GM11168 (cell line): ENCODE measurements around the gene RAD51B.

Experiments used
- in situ Hi-C: fragments of 300-500 bp; cut with MboI; formaldehyde crosslinking; loops from one replicate; pipeline ENCODE4 v1.12.0; 2022; ENCODE audit warnings: low sequenced_read_pairs; ENCODE audit not compliant: unreplicated experiment

RAD51B gene

DNA sequence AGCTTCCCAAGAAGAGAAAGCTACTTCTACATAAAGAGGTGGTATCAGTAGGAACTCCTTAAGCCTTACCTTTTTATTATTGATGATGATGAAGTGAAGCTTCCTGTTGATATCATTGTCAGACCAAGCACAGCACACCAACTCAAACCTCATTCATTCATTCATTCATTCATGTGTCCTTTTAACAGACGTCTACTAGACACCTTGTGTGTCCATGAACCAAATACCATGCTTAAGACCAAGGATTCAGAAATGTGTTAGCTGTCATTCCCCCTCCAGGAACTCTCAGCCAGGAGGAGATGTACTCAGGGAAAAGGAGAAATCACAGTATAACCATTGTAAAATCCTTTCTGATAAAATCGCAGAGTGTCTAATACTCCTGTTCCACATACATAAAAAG lies 778.5 kb downstream of the RAD51B start:
- in situ Hi-C loops: no loop called here

DNA sequence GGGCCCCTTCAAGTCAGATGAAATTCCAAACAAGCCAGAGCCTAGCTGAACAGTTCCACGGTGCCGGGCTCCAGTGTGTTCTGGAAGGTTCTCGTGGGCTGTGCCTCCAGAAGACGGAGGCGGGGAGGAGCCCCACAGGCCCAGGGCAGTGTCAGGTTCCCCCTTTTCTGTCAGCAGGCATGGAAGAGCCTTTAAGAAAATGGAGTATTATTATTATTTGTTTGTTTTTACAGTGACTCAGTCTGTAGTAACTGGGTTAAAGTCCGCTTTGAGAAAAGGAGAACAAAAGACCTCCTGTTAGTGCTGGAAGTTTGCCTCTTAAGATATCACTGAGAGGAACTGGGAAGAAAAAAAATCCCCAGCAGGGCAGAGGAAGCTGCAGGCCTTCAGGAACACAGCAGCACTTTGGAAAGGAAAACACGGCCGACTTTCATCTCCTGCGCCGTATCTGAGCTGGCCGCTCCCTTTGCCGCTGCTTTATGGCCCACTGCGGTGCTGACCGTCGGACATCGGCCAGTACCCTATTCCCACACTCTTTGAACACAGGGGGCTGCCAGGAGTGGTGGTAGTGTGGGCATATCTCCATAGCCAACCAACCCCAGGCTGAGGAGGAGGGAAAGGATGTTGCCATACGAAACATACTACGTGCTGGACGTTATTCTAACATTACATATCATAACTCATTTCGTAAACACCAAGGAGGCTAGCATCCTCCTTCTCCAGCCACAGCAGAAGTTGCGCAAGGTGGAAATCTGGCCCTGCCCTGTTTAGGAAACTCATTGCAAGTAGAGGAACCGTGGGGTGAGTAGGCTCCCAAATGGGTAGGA lies 779.3 kb downstream of the RAD51B start:
- in situ Hi-C loops: no loop called here

DNA sequence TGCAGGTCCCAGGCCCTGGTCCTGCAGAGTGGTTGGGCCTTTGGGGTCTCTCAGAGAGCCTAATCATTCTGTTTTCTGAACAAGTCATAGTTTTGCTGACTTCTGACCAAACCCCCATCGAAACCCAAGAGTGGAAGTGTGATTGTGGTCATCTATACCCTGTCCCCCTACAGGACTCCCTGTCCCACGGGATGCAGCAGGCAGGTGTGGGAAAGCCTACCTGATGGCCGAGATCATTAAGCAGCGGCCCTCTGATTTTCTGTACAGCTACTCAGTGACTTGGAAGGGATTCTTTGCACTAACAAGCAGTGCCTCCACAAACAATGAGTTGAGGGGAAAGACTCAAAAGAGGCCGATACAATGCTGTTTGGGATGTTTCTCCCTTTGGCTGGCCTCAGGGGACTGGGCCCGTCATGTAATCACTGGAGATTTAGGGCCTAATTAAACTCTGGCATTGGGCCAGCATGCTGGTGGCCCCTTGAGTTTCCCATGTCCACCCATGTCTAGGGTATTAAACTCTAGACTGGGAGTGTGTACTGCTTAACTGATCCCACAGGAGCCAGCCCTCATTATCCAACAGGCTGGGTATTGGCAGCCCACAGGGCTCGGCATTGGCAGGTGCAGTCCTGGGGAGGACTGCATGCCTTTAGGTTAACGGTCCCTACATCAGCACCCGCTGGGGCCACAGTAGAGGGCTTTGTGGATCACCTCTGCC lies 780.5 kb downstream of the RAD51B start:
- in situ Hi-C loops: no loop called here

DNA sequence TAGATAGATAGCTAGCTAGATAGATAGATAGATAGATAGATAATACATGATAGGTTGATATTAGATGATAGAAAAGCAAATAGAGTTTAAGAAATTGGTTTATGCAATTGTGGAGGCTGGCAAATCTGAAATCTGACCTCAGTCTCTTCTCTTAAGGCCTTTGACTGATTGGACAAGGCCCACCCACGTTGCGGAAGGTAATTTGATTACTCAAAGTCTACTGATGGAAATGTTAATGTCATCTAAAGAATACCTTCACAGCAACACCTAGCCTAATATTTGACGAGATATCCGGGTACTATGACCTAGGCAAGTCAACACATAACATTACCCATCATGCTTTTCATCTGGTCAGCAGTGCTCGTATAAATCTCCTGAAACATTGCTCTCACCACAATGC lies 782.9 kb downstream of the RAD51B start:
- in situ Hi-C loops: no loop called here

DNA sequence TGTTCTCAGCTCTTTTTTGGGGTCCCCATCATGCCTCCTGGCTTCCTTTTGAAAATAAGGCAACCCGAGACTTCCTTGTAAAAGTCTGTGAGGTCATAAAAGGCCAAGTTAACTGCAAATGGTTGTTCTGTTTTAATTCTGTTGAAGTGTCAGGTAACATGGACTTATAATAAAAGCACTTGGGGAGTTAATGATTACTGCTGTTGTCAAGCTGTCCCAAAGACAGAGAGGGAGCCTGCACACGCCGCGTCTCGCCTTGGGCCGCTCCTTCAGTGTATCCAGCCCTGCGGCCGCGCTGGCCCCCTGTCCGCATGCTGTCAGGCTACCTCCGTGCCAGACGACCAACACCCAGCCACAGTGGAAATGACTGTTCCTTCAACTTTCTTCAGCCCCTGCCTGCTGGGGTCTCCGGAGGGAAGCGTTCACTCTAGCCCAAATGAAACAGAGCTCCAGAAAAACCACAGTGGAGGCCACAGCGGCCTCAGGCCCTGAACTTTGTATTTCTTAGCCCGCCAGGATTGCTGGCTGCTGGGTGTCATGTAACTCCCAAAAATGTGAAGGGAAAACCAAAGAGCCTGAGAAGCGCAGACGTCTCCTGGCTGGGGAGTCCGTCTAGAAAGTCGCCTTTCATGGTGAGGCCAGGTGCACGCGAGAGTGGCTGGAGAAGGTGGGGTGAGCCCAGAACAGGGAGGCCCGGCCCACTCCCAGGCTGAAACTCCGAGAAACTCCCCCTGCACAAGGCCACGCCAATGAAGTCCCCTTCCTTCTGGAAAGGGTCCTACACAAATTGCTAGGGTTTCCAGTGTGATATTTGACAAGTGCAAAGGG lies 784.2 kb downstream of the RAD51B start:
- in situ Hi-C loops: no loop called here

DNA sequence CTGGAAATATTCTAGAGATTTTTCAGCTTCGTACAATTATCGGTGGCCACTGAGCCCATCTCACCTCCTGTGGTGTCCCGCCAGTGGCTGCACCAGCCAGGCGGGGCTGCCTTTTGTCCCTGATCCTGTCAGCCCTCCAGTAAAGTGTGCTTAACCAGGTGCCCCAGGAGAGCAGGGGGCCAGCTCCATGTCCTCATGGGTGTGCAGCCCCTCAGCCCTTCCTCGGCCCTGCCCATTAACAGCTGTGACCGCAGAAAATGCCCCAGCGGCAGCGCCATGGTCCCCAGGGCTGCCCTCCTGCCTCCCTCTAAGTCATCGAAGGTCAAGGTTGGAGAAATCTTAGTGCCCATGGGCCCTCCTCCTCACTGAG lies 784.8 kb downstream of the RAD51B start:
- in situ Hi-C loops: no loop called here

DNA sequence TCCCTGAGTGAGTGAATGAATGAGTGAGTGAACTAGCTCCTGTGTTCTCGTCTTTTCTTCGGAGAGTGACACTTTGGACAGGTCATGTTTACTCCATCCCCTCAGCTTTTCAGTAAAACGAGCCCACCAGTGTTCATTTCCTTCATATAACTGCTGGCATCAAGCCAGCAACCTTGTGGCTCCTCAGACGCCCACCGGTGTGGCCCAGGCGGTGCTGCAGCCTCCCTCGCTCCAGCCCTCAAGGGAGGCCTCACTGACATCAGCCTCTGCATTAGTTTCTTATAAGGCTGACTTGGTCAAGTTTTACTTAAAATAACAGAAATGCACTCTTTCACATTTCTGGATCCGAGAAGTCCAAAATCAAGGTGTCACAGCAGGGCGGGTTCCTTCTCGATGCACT lies 785.2 kb downstream of the RAD51B start:
- in situ Hi-C loops: no loop called here

DNA sequence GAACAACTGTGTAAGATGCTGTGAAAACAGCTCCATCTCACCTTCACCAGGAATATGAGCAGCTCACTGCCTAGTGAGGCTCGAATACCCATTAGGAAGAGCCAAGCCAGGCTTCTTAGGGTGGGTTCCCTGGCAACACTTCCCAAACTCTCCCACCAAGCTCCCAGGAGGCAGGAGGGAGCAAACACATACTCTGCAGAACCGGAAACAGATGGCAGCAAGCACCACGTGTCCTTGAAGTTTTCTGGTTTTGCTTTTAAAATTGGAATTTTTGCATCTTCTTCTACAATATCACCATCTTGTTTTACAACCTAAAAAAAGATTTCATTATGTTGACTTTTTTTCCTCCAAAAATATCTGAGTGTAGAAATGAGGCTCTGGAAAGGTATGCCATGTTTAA lies 786.6 kb downstream of the RAD51B start:
- in situ Hi-C loops: no loop called here

DNA sequence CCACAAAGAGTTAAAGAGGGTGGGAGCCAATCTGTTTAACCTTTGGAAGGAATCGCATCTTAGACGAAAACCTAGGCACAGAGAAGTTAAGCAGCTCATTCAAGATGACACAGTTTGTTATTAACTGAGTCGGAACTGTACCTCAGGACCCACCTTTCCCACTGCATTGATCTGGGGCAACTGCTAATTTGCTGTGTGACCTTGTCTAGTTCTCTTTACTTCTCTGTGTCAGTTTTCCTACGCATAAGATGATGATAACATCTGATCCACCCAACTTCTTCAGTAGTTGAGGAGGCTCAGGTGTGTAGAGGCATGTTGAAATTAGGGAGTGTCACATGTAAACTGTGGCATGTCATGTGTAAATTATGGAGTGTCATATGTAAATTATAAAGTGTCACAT lies 787.1 kb downstream of the RAD51B start:
- in situ Hi-C loops: no loop called here

DNA sequence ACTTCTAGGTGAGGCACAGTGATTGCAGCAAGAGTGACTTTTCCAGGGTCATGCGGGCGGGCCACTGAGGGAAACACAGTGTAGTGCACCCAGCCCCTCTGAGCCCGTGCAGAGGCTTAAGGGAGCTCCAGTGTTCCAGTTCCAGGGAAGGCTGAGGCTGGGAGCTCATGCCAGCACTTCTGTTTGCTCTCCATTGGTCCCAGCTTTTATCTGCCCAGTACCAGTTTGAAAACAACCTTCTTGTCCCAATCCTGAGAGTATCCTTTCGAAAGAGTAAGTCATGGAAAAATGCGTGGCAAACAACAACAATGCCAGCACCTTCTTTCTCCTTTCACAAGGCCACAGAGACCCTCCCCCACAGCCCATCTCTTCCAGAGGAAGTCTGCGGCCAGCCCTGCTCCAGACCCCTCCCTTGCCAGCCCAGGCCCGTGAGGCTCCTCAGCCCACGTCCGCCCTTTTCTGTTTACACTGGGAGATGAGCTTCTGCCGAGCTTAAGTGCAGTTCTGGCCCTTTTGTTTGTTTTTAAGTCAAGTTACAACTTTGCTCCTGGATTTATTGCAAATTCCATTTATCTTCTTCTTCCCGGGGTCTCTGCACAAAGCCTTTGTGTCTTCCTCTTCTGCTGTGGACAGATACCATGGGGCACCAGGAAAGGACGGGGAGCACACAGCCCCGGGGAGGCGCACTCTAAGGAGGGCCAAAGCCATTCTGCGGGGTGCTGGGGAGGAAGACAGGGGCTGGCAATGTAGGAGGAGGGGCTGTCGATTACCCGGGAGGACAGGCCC lies 787.7 kb downstream of the RAD51B start:
- in situ Hi-C loops: no loop called here

DNA sequence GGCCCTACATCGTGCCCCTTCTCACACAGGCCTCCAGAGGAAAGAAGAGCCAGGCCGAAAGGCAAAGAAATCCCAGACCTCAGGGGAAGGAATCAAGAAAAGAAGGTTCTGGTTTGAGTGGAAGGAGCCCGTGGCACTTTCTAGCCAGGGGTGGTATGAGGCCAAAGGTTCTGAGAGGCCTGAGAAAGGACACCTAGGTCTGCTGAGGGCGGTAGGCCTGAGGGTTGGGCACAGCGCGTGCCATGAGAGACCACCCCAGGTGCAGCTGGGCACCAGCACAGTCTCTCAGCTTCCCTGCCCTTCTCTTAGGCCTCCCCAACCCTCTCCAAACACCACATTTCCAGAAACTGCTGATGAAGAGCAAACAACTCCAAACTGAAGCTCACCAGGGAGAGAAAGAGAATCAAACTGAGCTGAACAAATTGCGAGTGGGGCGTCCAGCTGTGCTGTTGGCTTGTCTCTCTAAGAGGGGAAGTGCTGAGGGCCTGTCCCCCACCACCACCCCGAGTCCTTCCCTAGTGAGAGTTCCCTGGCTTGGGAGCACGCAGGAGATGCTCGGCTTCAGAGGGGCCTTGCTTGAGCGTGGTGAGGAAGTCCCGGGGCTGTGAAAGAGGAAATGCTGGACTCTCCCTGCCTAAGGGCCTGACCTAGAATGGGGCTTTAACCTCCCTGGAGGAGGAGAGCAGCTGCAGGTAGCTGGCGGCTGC lies 788.4 kb downstream of the RAD51B start:
- in situ Hi-C loops: no loop called here

DNA sequence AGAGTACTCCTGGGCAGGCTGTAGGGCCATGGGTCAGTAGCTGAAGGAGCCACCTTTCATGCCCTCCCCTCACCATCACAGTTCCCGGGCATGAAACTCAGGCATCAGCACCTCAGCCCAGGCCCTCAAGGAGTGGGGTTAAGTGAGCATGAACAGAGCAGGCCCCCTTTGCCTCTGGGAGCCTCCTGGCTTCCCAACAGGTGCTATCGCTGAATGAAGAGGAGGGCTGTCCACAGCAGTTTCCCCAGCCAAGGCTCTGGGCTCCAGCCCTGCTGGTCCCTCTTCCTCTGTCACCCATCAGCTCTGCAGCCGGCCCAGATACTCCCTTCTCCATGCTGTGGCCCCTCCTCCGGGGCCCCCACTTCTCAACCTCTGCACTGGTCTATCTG lies 789.0 kb downstream of the RAD51B start:
- in situ Hi-C loops: no loop called here

DNA sequence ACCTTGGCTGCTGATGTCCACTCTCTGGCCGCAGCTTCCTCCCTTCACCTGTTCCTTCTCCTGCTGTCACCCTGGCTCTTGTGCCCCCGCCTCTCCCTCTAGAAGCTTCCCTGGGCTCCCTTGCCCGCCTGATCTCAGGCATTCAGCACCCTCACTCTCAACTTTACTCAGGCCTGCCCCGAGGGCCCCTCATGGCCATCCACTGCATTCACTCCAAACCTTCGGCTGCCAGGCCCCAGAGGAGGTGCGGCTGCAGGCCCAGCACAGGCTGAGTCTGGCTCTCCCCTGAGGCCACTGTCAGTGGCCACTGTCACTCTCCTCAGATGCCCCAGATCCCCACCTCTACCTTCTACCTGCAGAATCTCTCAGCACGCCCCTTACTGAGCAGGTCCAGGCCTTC lies 789.4 kb downstream of the RAD51B start:
- in situ Hi-C loops: no loop called here

DNA sequence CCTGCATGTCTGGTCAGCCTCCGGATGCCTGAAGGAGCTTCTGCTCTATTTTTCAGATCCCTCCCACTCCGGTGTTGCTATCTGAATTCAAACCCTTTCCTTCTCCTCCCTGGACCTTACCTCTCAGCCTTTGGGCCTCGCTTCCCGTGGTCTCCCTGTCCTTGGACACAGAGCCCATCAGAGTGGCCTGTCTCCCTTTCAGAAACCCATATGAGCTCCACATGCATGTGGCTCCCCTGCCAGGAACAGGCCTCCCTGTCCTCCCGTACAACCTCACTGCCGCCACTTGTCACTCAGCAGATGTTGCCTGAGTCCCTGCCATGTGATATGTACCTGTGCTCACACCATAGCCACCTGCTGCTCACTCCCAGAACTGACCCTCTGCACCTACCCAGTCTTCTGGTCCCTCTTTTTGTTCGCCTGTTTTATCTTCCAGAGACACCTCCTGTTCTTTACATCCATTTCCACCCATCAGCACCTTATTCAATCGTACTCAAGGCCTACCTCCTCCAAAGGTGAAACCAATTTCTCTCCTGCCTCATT lies 790.7 kb downstream of the RAD51B start:
- in situ Hi-C loops: no loop called here

DNA sequence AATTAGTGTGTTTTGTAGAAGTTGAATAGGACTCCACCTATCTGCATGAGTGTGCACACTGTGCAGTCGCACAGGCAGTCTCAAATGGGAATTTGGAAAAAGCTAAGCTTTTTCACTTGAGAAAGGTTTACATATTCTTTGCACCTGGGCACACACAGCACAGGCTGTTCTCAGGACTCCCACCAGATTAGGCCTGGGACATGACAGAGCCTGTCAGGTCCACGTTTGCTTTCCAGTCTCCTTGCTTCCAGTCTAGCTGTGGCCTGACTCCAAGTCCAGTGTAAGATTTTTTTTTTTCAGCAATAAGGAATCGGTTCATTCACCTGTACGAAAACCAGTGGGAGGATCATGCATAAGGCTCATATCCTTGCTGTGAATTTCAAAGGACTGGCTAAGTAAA lies 792.0 kb downstream of the RAD51B start:
- in situ Hi-C loops: no loop called here

DNA sequence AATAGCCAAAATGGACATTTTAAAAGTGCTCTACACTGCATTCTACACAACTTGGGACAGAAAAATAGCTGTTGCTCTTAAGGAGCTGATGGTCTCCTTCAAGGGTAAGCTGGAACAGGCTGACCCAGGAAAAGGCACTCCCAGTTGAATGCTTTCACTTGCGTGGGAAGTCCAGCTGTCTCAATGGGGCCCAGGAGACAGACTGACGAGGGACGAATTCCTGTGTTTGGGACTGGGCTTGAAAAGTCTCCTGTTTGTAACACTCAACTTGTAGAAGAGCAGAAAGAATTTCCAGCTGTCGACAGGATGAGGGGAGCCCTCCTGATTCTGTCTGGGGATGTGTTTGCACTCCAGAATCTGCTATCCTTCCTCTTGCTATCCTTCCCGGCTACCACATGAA lies 792.5 kb downstream of the RAD51B start:
- in situ Hi-C loops: no loop called here

DNA sequence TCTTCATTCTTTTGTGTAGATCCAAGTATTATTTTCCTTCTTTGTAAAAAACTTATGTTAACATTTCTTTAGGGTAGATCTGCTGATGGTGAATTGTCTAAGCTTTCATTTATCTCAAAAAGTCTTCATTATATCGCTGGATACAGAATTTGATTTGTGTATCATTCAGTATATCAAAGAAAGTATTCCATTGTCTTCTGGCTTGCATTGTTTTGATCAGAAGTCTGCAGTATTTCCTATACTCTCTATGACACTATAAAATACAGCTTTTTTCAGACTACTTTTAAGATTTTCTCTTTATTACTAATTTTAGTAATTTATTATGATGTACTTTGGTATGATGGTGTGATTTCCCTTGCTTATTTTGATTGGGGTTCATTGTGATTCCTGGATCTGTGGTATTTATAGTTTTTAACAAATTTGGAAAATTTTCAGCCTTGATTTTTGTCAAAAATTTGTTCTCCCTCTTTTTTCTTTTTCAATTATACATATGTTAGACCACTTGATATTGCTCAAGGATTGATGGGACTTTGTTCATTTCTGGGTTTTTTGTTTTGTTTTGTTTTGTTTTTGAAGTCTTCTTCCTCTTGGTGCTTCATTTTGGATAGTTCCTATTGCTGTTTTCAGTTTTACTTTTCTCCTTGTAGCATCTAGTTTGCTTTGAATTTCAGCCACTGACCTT lies 796.8 kb downstream of the RAD51B start:
- in situ Hi-C loops: no loop called here

DNA sequence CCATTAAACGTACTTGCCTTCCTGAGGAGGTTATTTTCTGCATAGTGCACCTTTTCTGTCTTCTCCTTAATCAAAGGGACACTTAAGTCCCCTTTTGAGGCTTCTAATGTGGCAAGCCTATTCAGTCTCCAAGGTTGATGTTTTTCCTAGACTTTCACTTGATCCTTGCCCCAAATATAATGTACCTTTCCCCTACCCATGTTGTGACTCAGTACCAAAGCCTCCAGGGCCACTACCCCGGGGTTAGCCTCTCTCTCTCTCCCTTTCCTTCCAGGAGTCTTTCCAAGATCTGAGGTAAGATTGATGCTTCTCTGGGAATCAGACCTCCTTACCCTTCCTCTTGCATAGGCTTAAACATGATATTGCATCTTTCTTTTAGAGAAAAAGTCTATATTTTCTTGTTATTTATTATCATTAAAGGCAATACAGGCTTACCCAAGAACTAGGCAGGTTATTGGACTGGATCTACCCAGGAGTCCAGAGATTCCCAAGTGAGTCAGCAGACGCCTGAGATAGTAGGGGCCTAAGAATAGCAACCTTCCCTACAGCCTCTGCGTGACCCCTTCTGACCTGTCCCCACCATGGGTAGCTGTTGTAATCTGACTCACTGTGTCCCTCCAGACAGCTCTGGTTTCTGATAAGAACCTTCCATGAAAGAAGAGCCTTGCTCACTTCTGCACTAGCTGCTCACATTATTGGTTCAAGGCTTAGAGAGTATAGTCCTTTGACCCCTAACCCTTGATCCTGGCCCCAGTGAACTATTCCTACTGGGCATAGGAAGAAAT lies 800.4 kb downstream of the RAD51B start:
- in situ Hi-C loops: no loop called here
